GM18507 (cell line): ENCODE results near the gene GPC6.

Experiments
- DNase-seq: peaks from one replicate; pipeline ENCODE4 v3.0.0; 2011; ENCODE audit warnings: low read depth; ENCODE audit not compliant: insufficient read length; ENCODE audit errors: extremely low spot score
- FAIRE-seq: peaks from 2 replicates; lab custom pipeline; 2011; peaks lifted over from hg19 to GRCh38; lab: Jason Lieb, UNC

GPC6 gene

DNA sequence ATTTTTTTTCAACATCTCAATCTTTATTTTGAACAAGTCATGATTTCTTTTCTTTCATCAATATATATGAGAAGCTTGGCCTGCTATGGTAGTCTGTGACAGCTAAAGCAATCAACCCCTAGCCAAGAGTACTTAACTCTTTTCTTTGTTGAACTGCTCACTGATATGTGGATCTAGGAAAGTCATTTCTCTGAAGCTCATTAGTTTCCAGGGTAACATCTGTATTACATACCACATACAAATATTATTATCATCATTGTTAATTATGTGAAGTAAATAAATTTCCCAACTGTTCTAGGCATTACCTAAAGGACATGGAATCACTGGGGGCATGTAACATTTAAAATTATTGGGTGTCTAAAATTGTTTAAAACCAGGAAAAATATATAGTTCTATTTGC lies 985.6 kb downstream of the GPC6 start:
- DNase-seq: no peak
- FAIRE-seq: no peak

DNA sequence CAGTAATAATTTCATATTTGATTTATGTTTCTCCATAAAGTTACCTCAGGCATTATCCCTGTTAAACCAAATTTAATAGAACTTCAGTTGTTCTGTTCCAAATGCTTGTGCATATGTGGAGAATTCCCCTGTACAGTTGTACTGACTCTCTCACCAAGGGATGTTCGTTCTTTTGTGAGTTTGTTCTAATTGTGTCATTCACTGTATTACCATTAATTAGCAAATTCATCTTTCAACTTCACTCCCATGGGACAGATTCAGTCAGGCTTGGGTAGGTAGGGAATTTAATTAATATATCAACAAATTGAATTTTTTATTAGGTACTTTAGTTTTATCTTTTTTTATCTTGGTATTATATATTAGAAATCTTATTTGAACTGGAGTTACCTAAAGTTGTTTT lies 987.5 kb downstream of the GPC6 start:
- no peak for FAIRE-seq

DNA sequence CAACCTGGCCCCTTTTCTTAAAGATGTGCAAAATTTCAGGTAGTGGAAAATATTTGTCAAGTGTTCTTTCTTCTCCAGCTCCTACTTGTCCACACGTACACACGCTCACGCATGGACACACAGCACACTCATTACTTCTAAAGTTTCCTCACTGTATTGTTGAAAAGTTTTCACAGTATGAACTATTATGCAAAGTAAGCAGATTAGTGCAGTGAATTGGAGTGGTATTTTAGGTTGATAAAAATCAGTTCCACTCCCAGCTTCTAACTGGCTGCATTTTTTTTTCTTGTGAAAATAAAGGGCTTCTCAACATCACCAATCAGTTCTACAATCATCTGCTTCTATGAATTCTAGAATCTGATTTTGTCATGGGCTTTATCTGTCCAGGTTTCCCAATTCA lies 988.4 kb downstream of the GPC6 start:
- no peak for FAIRE-seq
- no peak for DNase-seq

More for the DNA sequence above, 987.5 kb downstream of the GPC6 start:
- no peak for DNase-seq

DNA sequence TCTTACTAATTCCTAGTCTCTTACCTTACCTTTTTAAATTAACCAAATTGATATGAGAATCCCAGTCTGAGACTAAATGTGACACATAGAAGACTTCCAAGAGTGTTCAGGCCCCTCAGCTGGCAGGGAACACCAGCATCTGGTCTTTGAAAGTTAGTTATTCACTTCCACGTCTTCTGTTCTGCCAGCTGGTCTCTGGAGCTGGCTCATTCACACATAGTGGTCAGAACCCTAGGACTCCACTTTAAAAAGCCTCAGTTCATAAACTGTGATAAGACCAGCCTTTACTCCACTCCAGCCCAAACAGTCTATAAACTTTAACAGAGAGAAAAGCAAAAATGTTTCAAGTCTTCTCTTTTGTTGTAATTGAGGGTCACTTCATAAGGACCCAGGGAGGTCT lies 989.9 kb downstream of the GPC6 start:
- FAIRE-seq (no peak), DNase-seq (no peak)

DNA sequence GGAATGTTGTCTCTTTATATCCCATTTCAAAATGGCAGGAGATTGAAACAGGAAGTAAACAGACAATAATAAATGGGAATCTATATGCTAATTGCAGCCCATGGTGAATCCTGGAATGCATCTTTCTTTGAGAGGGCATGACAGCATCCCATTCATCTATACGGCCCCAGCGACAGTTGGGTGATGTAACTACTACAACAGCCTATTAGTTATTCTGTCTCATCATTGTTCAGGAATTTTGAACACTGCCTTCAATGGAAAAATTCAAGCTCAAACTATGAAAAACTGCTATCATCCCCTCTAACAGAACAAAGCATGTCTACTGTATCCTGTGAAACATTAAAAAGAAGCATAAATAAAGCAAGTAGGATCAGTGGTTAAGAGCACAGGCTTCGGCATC lies 990.8 kb downstream of the GPC6 start:
- DNase-seq (no peak), FAIRE-seq (no peak)

DNA sequence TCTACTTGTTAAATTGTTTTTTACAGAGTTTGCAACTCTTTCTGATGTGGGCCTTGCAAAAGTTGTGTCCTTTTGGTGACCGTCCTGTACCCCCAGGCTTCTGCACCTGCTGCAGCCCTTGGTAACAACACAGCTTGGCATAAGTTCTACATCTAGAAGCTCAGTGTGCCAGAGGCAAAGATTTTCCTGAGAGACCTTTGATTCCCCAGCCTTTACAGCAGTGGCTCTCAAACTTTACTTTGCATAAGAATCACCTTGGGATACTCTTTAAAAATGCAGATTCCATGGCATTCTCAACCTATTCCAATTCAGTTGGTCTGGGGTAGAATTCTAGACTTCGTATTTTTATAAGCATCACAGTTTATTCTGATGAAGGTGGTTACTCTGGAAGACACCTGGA lies 991.9 kb downstream of the GPC6 start:
- DNase-seq (no peak), FAIRE-seq (no peak)

DNA sequence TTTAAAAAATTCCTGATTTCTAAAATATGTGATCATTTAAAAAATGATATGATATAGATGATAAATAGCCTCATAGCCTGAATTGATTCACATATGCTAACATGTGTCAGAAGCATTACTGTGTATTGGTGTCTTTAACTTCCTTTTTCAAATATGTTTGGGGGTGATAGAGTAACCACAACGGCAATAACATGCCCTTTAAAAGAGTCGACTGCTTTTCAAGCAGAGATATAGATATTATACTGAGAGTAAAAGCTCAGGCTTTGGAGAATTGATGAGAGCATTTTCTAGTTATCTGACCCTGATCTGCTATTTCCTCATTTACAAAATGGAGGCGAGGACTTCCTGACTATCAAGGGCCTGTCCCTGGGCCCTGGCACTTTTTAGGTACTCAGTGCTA lies 992.3 kb downstream of the GPC6 start:
- DNase-seq (no peak), FAIRE-seq (no peak)

DNA sequence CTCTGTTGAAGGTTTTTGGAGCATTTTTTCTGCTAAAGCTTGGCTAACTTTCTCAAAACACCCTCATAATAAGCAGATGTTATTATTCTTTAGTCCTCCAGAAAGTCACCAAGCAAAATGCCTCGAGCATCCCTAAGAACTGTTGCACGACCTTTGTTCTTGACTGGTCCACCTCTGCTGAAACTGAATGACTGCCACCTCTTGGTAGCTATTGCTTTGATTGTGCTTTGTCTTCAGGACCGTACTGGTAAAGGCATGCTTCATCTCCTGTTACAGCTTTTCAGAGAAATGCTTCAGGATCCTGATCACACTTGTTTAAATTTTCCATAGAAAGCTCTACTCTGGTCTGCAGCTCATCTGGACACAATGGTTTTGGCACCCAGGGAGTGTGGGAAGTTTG lies 998.1 kb downstream of the GPC6 start:
- no peak for DNase-seq

DNA sequence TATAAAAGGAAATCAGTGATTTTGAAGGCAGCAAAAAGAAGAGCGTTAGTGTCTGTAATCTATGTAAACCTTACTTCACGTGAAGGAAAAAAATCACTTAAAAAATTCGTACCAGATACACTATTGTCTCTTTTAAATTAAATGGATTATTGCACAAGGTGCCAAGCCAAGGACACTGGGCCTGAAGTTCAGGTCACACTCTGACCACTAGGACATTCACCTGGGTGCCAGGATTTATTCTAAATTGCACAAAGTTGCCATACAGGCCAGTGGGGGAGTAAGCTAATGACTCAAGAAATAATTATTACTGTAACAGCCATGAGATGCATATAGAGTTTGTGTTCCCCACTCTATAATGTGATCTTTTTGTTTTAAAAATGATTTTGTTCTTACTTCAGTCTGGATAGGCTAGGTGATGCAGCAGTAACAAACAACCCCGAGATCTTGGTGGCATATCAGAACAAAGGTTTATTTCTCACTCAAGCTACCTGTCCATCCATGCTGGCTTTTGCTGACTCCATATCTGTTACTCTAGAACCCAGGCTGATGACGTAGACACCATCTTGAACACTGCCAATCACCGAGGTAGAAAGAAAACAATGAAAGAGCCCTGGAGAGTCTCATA lies 1000.8 kb downstream of the GPC6 start:
- no peak for FAIRE-seq

More for the DNA sequence above, 998.1 kb downstream of the GPC6 start:
- FAIRE-seq: no peak

DNA sequence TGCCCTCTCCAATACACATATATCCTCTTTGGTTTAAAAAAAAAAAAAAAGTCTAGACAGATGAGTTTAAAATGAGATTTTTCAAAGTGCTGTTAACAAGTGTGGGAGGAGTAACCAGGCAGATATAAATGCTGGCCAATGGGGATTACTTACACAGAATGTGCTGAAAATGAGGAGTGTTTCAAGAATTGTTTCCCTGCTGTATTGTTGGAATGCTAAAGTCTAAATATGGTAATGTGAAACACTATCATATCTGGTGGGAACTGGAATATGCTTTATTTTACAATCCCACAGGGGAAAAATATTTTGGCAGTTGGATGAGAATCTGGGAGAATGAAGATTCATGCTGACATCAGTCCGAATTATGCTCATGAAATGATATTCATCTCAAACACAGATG lies 1002.2 kb downstream of the GPC6 start:
- FAIRE-seq (no peak), DNase-seq (no peak)

More for the DNA sequence above, 1000.8 kb downstream of the GPC6 start:
- no peak for DNase-seq

DNA sequence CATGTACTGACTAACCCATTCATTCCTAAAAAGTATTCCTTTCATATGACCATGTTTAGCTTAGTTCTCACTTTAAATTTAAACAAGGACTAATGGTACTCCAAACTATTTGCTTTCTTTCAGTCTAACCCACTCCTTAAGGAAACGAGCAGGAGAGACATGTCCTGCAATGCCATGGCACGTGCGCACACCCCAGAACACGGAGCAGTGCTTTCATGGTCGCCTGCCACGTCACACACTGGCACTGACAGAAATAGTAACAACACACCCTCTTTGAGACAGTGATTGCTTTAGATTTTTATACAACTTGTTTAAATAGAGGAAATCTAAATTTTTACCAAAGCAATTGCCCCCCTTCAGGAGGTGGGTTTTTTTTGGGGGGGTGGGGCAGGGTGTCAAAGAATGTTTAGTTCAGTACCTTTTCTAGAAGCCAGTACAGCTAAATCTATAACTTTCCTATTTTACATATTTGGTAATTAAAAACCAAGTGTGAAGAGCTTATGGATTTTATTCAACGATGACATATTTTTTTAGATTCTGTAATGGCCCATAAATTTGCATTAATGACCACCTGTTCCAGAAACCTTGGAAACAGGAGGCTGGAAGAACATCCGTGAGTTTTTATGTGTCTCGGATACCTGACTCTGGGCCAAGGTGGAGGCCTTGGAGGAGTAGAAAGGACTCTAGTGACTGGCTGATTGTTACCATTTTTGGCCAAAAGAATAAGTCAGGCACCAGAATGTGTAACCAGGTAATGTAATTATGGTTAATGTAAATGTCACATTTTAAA lies 1005.7 kb downstream of the GPC6 start:
- DNase-seq (no peak), FAIRE-seq (no peak)

DNA sequence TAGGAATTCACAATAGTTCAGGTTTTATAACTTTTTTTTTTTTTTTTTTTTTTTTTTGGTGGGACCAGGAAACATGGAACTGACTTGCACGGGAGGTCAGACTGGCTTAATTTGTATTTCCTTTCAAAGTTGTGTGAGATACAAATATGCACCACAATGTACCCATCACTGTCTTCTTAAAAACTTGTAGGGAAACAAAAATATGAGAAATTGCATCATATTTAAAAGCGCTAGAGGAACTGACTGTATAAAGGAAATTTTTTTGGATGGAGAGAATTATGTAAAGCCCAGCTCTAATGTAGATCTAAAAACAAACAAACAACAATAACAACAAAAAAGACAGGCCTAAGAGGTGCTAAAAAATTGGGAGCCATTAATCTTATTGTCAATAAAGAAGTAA lies 1006.3 kb downstream of the GPC6 start:
- DNase-seq (no peak), FAIRE-seq (no peak)

DNA sequence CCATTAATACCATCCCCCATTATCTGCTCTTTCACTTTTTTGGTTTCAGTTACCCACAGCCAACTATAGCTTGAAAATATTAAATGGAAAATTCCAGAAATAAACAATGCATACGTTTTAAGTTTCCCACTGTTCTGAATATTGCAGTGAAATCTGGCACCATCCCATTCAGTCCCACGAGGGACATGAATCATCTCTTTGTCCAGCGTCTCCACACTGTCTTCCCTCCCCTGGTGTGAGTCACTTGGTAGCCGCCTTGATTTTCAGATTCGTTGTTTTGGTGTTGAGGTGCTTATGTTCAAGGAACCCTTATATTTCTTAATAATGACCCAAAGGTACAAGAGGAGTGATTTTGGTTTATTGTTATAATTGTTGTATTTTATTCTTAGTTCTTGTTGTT lies 1006.8 kb downstream of the GPC6 start:
- FAIRE-seq (no peak), DNase-seq (no peak)

DNA sequence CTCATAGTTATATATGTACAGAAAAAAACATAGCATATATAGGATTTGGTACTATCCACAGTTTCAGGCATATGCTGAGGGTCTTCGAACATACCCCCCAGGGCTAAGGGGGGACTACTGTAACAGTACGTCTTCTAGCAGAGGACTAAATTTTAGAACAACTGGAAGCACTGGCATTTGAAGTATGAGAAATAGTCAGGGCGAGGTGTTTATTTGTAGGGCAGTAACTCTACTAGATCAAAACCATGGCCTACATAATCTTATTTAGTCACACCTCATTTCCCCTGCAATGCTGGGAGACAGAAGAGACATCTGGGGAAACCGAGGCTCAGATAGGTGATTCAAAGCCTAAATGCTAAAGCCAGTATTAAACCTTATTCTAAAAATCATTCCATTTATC lies 1007.2 kb downstream of the GPC6 start:
- FAIRE-seq (no peak), DNase-seq (no peak)

DNA sequence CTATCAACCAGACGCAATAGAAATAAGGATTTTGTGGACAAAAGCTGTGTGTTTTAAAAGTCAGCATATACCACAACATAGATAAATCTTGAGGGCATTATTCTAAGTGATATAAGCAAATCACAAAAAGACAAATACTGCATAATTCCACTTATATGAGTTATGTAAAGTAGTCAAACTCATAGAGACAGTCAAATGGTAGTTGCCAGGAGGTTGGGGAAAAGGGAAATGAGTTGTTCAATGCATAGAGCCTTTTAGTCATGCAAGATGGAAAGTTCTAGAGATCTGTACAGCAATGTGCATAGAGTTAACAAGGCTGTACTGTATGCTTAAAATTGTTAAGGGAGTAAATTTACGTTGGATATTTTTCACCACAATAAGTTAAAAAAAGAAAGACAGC lies 1008.1 kb downstream of the GPC6 start:
- no peak for DNase-seq
- FAIRE-seq: no peak

DNA sequence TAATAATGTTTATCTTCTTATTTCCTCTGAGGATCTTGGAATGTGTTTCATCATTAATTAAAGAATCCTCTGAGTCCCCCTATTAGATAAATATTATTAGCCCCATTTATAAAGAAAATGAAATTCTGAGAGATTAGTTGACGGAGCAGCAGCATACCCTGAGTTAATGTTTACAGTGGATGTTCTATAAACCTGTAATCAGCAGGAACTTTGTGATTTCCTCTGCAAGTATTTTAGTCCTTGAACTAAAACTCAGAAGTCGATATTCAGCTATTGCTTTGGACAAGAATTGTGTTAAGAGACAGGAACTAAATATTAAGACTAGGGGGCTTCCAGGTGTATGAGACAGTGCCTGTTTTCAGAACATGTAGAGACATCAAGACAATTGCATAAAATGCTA lies 1009.5 kb downstream of the GPC6 start:
- no peak for FAIRE-seq

DNA sequence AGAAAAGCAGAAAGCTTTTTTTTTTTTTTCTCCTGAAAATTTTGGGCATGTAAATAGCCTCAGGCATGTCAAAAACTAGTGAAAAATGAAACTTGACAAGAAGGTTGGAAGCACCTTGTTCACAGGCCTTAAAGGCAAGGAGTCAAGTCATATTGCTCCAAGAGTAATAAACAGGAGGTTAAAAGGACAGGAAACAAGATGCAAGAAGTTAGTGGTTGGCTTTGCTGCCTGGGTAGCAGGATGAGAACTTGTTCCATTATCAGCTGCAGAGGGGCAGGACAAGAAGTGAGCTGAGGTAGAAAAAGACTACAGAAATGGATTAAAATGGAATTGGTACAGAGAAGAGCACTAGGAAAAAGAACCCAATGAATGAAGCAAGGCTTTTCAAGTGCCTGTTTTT lies 1010.3 kb downstream of the GPC6 start:
- FAIRE-seq: no peak
- no peak for DNase-seq

More for the DNA sequence above, 1009.5 kb downstream of the GPC6 start:
- no peak for DNase-seq

DNA sequence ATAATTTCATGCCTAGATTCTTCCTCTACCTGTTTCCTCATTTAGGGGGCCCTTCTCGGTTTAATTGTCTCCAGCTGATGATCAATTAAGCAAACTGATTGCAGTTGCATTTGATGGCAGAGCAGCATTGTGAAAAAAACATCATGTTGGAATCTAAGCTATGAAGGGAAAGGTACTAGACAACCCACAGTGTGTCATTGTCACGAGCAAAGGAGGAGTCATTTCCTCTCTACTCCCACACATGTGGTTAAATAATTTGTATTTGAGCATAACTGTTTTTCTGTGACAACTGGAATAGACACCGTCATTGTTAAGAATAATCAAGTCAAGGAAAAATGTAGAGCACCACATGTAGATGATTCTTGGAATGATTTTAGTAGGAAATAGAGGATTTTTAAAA lies 1012.5 kb downstream of the GPC6 start:
- DNase-seq (no peak), FAIRE-seq (no peak)

DNA sequence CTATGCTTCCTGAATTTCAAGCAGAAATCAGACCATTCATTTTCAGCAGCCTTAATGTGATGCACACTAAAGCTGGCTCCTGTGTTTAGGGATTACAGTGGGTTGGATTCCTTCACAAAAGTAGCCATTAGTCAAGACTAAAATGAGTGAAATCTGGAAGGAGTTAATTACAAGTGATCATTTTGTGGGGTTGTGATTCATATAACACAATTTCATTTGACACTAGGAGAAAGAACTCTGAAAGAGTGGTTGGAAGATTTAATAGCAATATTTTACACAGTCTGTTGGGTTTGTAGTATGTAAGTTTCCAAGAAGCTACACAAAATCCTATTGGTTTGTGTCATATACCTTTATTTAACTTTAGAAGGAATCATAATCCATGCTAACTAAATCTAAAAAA lies 1015.9 kb downstream of the GPC6 start:
- DNase-seq (no peak), FAIRE-seq (no peak)

DNA sequence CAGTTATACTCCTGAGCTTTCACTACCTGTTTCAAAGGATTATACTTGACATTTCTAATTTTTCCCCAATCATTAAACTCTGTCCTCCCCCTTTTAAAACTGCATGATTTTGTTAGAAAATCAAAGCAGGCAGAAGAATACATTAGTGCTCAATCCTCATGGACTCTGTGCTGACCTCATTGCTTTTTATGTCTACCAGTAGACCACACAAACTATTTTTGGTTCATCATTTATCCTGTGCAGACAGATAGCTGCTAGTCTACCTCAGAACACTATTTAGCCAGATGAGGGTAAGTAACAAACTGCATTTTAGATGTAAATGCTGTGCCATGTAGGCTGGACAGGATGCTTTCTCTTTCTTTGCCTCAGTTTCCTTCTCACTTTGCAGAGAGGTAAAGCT lies 1016.9 kb downstream of the GPC6 start:
- FAIRE-seq (no peak), DNase-seq (no peak)

DNA sequence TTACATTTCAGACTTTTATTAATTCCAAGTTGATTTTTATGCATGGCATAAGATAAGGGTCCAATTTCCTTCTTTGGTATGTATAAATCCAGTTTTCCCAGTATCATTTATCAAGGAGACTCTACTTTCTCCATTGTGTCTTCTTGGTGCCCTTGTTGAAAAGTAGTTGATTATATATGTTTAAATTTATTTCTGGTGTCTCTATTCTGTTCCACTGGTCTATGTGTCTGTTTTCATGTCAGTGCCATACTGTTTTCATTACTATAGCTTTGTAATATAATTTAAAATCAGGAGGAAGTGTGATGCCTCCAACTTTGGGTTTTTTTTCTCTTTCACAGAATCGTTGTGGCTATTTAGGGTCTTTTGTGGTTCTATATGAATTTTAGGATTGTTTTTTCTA lies 1019.9 kb downstream of the GPC6 start:
- DNase-seq (no peak), FAIRE-seq (no peak)
